ENCODE data around the gene ST3GAL4. TPM values are rescaled to one million over a fixed set of nuclear protein-coding genes. Genes with fewer than 3 reads are reported as not detected.

The ST3GAL4 gene
- total and polyA plus RNA-seq, 9 of the 15 experiments (the other 6 are each of a cell fraction or from before 2014, with no cell fraction given) = 0.27 to 22.9 (median 10.5) TPM

GRCh38 chr11:126424471-126425039, 69.1 kb downstream of the ST3GAL4 start:
- peaks cover 28 to 61% of the 10 kb centered on the region in 2 experiments for H3K27me3 ChIP-seq (ENCODE audit: control insufficient read depth in 2 of 2, insufficient read depth in 2 of 2, low read length in 2 of 2)
- CTCF ChIA-PET (ENCODE audit: low intra/inter-chr PET ratio) = no interaction called here
- no peaks in the 10 kb centered on the region for H3K36me3 ChIP-seq (ENCODE audit: control insufficient read depth, insufficient read depth, low read length)
- DNase-seq (ENCODE audit: extremely low read depth in 1 of 4, low spot score in 3 of 4) (no peak), FAIRE-seq (no peak), ATAC-seq (no peak)
- peaks cover 59% of the 10 kb centered on the region for H4K20me1 ChIP-seq (replicated peaks; ENCODE audit: control insufficient read depth, insufficient read depth, low read length)
- H2AFZ ChIP-seq (ENCODE audit: low read depth, low read length) = no peak overlapping the region
- POLR2A ChIA-PET = interaction anchor here (0.6 to 1.1 kb wide), 2 partner anchors 61 to 144 kb away, joined by 3 read pairs; no protein-coding TSS in a partner anchor
- intact Hi-C loops (cut with micrococcal nuclease) (loop anchor here (5.0 kb wide), 1 partner anchor 112 kb away; no protein-coding TSS in a partner anchor), in situ Hi-C loops (cut with MboI) (loop anchor here (25.0 kb wide), 1 partner anchor 112 kb away; the partner anchor contains the start of gene DCPS)
- no peak overlapping the region for H3K4me3 ChIP-seq
- BruUV-seq (replicated peaks) = no TSS peak
- TF ChIP-seq LARP7 (IDR thresholded peaks at IDR 0.05) = no peak
- TF ChIP-seq MAFG (tag; conservative IDR thresholded peaks at IDR 0.05) = no peak
- TF ChIP-seq RAD21 (CRISPR knock-in tag; conservative IDR thresholded peaks at IDR 0.05 in 1 of 2, IDR thresholded peaks at IDR 0.05 in 1 of 2) = 0 out of 4 replicates have a peak, but pooled peaks of 1 of the 2 experiments have one; percentile 21
- no peak for TF ChIP-seq HMG20B (CRISPR knock-in tag; IDR thresholded peaks at IDR 0.05)
- TF ChIP-seq AFF1 (IDR thresholded peaks at IDR 0.05; ENCODE audit: low read depth in 1 of 2, partially characterized antibody in 2 of 2) = no peak
- H3K4me1 ChIP-seq (replicated peaks in 1 of 2; ENCODE audit: control insufficient read depth in 2 of 2, insufficient read depth in 2 of 2, low read length in 2 of 2) = peaks cover 7 to 13% of the 10 kb centered on the region in 2 experiments; a peak in 4 of 5 replicates
- no peak overlapping the region for H3K9ac ChIP-seq (ENCODE audit: insufficient read depth in 1 of 2, low read depth in 2 of 2, low read length in 2 of 2)
- WGBS (ENCODE audit: insufficient coverage, low coverage, missing lambda C conversion rate) = 30% methylated on average over 30 of the region's 30 CpGs
- H3K79me2 ChIP-seq (ENCODE audit: control insufficient read depth, insufficient read depth, low read length) = no peaks in the 10 kb centered on the region
- no peak overlapping the region for H3K4me2 ChIP-seq (ENCODE audit: insufficient read depth, low read length)
- no peak overlapping the region for H3K27ac ChIP-seq (ENCODE audit: extremely low read depth, low read depth, low read length)
- no peaks in the 10 kb centered on the region for H3K9me3 ChIP-seq (replicated peaks; ENCODE audit: control insufficient read depth, insufficient read depth, low read depth, low read length)
- no peaks in the 10 kb centered on the region for H3K9me1 ChIP-seq (ENCODE audit: control insufficient read depth, insufficient read depth, low read length)

Measured in K562 (cell line).